HG02642 (cell line): Measurements from ENCODE around the gene EIF4A2.
"Not testable (repeated sequence)": the region's sequence is repeated elsewhere in the genome, so short reads cannot be mapped to it uniquely, and the experiment has no call there.

Source experiments
- ATAC-seq: cut with Tn5 transposase; IDR thresholded peaks from one replicate; pipeline ENCODE4 v1.9.1; 2021; ENCODE audit warnings: mild to moderate bottlenecking; ENCODE audit not compliant: unreplicated experiment, poor library complexity

EIF4A2 gene

GRCh38 chr3:186814100-186814499 is 30.7 kb downstream of the EIF4A2 start:
- no peak for ATAC-seq

GRCh38 chr3:186815435-186815834 is 32.1 kb downstream of the EIF4A2 start:
- no peak for ATAC-seq

DNA sequence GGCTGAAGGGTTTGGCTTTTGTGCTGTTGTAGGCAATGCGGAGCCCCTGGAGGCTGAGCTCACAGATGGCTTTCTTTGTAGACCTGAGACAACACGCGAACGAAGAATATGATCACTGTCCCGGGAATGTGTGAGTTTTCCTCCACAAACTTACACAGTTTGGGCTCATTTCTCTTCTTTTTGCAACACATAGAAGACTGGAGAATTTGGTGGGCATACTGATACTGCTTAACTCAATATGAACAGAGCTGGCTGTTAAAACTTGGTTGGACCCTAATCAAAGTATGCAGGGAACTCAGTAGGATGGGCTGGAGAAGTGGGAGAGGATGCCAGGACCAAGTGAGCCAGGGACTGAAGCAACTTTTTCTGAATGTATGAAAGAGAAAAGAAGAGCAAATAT is 35.1 kb downstream of the EIF4A2 start:
- ATAC-seq, result no peak

- no peak for ATAC-seq
Observed at GRCh38 chr3:186818956-186819355, 35.6 kb downstream of the EIF4A2 start.

DNA sequence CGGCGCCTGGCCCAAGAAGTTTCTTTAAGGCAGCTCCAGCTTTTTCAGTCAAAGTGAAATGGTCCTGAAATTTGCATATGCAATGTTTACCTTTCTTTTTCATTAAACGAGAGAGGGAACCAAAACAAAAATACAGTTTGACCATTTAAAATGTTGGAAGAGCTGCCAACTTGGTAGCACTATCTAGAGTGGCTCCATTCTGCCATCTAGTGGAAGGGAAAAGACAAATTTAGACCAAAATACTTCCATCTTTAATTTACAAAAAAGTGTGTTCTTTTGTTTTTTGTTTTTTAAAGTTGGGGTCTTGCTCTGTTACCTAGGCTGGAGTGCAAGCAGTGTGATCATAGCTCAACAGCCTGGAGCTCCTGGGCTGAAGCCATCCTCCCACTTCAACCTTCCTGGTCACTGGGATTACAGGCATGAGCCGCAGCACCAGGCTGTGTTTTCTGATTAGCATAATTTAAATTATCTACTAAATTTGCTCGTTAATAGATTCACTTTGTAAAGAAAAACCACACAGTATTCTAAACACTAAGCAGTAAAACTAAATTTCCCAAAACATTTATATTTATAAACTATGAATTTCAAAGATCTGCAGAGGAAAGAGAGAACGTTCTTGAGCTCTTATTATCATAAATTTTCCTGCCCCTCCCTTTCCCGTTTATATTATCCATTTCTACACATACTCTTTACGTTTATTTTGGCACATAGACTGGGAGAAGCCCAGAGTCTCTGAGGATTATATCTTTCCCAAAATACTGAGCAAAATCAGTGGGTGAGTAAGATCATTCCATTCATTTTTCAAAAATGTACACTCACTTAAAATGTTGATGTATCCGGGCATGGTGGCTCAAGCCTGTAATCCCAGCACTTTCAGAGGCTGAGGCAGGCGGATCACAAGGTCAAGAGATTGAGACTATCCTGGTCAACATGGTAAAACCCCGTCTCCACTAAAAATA is 38.3 kb downstream of the EIF4A2 start:
- no peak for ATAC-seq

DNA sequence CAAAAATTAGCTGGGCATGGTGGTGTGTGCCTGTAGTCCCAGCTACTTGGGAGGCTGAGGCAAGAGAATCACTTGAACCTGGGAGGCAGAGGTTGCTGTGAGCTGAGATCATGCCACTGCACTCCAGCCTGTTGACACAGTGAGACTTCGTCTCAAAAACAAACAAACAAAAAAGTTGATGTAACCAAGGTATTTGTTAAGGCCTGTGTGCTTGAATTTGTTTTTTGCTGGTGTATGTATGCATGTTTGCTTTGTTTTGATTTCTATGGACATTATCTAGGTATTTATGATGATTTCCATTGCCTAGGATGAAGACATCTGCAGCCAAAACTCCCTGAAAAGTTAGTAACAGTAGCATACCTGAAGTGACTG is 39.0 kb downstream of the EIF4A2 start:
- not testable (repeated sequence) for ATAC-seq

GRCh38 chr3:186823386-186823785 is 40.0 kb downstream of the EIF4A2 start:
- no peak for ATAC-seq

DNA sequence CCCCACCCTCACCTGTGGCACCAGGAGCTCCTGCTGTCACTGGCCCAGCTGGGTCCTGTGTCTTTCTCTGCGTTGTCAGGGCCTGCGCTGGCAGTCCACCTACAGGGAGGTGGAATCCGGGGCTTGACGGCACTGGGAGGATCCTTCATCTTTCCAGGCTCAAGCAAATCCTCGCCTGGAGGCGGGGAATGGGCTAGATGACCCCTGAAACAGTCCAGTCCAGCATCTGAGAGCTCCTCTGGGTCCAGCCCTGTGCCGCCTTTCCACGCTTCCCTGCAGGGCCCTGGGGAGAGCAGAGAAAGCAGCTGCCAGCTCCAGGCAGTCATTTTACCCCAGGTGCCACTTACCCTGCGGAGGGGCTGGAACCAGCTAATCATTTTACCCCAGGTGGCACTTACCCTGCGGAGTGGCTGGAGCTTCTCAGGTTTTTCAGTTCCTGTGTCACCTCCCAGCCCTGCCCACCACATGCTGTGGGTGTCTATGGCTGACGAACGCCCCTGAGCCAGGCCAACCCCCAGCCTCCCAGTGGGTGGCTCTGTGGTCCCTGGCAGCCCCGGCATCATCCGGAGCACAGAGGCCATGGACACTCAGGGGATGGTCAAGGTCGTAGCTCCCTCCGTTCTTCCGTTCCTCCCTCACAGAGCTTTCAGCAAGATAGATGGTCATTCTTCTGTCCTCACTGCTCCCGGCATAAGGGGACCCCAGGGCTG is 41.2 kb downstream of the EIF4A2 start:
- no peak for ATAC-seq

GRCh38 chr3:186825294-186825821 is 42.0 kb downstream of the EIF4A2 start:
- ATAC-seq, result no peak

DNA sequence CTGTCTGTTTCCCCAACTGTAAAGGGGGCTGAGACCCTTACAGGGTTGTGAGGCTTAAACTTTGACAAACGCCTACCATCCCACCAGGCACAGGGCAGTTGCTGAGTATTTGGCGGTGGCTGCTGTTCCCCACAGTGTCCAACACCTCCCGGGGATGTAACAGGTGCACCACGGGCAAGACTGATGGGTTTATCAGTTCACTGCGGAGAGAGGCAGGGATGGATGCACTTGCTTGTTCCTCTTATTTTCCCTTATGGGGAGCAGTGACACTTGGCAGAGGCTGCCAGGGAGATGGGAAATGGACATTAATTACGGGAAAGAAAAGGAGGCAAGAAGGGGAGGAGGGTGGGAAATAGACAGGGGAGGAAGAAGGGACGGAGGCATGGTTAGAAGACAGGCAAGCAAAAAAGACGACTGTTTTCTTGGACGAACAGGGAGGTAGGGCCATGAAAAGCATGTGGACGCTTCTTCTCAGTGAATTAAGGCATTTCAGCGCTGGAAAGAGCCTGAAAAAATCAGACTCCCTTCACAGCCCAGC is 42.6 kb downstream of the EIF4A2 start:
- ATAC-seq, result no peak

- no peak for ATAC-seq
Observed at GRCh38 chr3:186826410-186826975, 43.1 kb downstream of the EIF4A2 start.

GRCh38 chr3:186826976-186827857 is 43.8 kb downstream of the EIF4A2 start:
- ATAC-seq, result peak; percentile 90

DNA sequence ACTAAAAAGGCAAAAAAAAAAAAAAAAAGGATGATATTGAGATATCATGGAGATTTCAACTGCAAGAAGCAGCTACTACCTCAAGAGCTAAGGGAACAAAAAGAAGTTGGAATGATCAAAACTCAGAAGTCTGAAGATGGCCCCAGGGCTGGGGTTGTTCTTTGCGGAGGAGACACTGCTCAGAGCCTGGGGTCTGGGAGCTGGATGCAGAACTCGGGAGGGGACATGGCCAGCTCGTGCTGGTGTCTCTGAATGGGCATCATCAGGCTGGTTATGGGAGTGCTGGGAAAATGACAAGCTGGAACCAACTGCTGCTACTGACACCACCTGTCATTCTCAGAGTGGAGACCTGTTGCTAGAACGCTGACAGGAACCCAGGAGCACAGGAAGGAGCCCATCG is 45.0 kb downstream of the EIF4A2 start:
- no peak for ATAC-seq

GRCh38 chr3:186831798-186832197 is 48.4 kb downstream of the EIF4A2 start:
- no peak for ATAC-seq

GRCh38 chr3:186832276-186832675 is 48.9 kb downstream of the EIF4A2 start:
- no peak for ATAC-seq
